HFF-Myc (cell line): Measurements from ENCODE around the gene L1CAM.

Experiments used
- DNase-seq: peaks from one replicate; pipeline ENCODE4 v3.0.0-alpha.2; 2011; ENCODE audit warnings: low read depth; ENCODE audit errors: extremely low read depth
- H3K4me3 ChIP-seq: replicated peaks from 2 replicates; pipeline ENCODE4 v1.5.1; 2011; ENCODE audit warnings: low read depth, mild to moderate bottlenecking, control low read depth, low read length
- TF ChIP-seq, protein P1 (sequence below): IDR thresholded peaks from 2 replicates; pipeline ENCODE4 v1.5.1; 2012; ENCODE audit warnings: mild to moderate bottlenecking, low read depth, low read length, control low read depth; ENCODE audit errors: missing control alignments

The L1CAM gene

GRCh38 chrX:153932220-153932915 is 46.4 kb upstream of the L1CAM start:
- TF ChIP-seq, protein P1, sequence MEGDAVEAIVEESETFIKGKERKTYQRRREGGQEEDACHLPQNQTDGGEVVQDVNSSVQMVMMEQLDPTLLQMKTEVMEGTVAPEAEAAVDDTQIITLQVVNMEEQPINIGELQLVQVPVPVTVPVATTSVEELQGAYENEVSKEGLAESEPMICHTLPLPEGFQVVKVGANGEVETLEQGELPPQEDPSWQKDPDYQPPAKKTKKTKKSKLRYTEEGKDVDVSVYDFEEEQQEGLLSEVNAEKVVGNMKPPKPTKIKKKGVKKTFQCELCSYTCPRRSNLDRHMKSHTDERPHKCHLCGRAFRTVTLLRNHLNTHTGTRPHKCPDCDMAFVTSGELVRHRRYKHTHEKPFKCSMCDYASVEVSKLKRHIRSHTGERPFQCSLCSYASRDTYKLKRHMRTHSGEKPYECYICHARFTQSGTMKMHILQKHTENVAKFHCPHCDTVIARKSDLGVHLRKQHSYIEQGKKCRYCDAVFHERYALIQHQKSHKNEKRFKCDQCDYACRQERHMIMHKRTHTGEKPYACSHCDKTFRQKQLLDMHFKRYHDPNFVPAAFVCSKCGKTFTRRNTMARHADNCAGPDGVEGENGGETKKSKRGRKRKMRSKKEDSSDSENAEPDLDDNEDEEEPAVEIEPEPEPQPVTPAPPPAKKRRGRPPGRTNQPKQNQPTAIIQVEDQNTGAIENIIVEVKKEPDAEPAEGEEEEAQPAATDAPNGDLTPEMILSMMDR = no peak
- DNase-seq = no peak
- no peak overlapping the region for H3K4me3 ChIP-seq

- TF ChIP-seq, protein P1 = no peak
- no peak overlapping the region for H3K4me3 ChIP-seq
- no peak for DNase-seq
Measured at GRCh38 chrX:153931748-153932147, 45.8 kb upstream of the L1CAM start.

DNA sequence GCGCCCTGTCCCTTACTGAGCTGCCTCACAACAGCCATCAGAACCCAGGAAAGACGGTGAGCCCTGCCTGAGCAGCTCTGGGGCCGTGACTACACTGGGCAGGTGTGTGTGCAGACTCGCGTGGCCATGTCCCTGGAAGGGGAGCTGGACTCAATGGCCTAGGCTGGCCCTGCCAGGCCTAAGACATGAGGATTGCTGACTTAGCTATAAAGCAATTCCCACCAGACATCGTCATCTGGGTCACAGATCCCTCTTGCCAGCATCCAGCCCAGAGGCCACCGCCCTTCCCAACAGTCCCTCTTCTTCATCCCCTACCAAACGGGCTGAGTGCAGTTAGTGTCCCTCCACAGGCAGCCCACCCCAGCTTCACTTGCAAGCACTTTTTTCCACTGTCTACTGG is 45.2 kb upstream of the L1CAM start:
- TF ChIP-seq, protein P1 = no peak
- no peak for DNase-seq
- no peak overlapping the region for H3K4me3 ChIP-seq

DNA sequence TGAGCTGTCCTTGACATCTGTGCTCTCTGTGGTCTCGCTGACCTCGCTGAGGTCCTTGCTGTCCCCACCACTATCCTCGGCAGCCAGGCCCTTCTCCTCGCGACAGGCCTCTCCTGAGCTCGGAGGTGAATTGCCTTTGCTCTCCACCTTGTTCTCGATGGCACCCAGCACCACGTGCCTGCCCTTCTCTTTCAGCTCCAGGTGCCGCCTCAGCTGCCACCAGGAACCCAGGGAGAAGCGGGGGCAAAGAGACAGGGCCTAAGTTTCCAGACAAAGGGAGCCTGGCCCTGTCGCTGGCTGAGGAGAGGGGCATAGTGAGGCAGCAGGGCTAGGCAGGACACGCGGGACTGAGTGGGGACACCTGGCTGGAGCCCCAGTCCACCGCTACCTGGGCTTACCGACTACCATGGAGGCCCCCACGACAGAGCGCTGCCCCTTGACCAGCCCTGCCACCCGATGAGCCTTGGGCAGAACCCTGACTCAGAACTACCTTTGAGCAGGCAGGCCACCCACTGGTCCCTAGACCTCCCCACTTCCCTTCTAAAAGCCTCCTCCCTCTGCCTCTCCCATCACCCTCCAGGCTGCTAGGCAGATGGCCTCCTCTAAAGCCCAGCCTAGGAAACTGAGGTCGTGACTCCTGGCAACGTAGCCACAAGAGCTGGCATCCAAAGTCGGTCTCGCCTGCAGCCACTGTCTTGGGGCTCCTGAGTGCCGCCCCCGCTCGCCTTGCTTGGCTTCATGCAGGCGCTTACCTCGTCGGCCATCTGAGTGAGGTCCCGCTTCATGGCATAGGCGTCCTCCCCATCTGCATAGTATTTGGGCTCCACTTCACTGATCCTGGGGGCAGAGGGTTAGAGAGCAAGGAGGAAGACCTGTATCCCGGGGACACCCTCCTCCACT is 44.3 kb upstream of the L1CAM start:
- TF ChIP-seq, protein P1 = no peak
- DNase-seq = no peak
- H3K4me3 ChIP-seq = no peak overlapping the region

DNA sequence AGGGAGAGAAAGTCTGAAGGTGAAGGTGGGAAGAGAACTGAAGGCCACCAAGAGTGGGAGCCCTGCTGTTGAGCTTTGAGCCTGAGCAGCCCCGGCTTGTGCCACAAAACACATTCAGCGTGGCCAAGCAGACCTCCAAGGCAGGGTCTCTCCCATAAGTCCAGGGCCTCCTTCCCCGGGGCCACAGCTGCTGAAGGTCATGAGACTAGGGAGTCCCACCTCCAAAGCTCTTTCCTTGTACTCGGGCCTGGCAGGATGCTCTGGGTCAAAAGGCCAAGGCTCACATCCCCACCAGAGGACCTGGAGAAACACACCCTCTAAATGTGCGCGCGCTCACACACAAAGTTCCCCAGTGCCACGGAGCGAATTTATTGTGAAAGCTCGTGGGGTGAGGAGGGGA is 43.6 kb upstream of the L1CAM start:
- no peak for DNase-seq
- no peak overlapping the region for H3K4me3 ChIP-seq
- TF ChIP-seq, protein P1 = no peak

- TF ChIP-seq, protein P1 = no peak
- DNase-seq = no peak
- no peak overlapping the region for H3K4me3 ChIP-seq
Measured at GRCh38 chrX:153928846-153929245, 42.9 kb upstream of the L1CAM start.
